ENCODE results near the gene UVRAG.

The UVRAG gene

GRCh38 chr11:75939992-75940391 is 125.0 kb downstream of the UVRAG start:
- Histone ChIP-seq H3K4me3 (ENCODE audit: low read depth, low read length) (no peak overlapping the region), H3K9me3 (ENCODE audit: control insufficient read depth, insufficient read depth, low read depth, low read length) (no peaks in the 10 kb centered on the region), H3K27ac (ENCODE audit: extremely low read depth, low read depth, low read length) (no peak overlapping the region), H3K4me1 (ENCODE audit: control insufficient read depth, insufficient read depth, low read length) (no peaks in the 10 kb centered on the region), H3K36me3 (ENCODE audit: control insufficient read depth in 2 of 2, insufficient read depth in 1 of 2, low read length in 2 of 2) (no peaks in the 10 kb centered on the region)
- ChIA-PET POLR2A (no interaction called here), CTCF (no interaction called here)
- TF ChIP-seq ZNF843 (tag by site-specific recombination; IDR thresholded peaks at IDR 0.05), result no peak
- TF ChIP-seq ZNF416 (tag by site-specific recombination; IDR thresholded peaks at IDR 0.05), result no peak
- no peak for TF ChIP-seq REST (tag by site-specific recombination; IDR thresholded peaks at IDR 0.05)
- TF ChIP-seq ELK4 (IDR thresholded peaks at IDR 0.05; ENCODE audit: borderline replicate concordance, low read depth, low read length), result no peak
- TF ChIP-seq GLIS1 (tag by site-specific recombination; IDR thresholded peaks at IDR 0.05), result no peak
- no peak for TF ChIP-seq ZNF449 (tag by site-specific recombination; IDR thresholded peaks at IDR 0.05)
- no peak for TF ChIP-seq ZNF777 (tag by site-specific recombination; IDR thresholded peaks at IDR 0.05; ENCODE audit: borderline replicate concordance)
- no peak for TF ChIP-seq ZNF610 (tag by site-specific recombination; IDR thresholded peaks at IDR 0.05; ENCODE audit: borderline replicate concordance)
- TF ChIP-seq ZNF175 (tag by site-specific recombination; IDR thresholded peaks at IDR 0.05), result no peak
- no peak for TF ChIP-seq MZF1 (tag by site-specific recombination; IDR thresholded peaks at IDR 0.05; ENCODE audit: borderline replicate concordance)
- TF ChIP-seq ZNF362 (tag by site-specific recombination; IDR thresholded peaks at IDR 0.05), result no peak
- no peak for TF ChIP-seq ZNF785 (tag by site-specific recombination; IDR thresholded peaks at IDR 0.05)
- TF ChIP-seq ZNF223 (tag by site-specific recombination; IDR thresholded peaks at IDR 0.05), result no peak
- TF ChIP-seq EGR2 (tag by site-specific recombination; IDR thresholded peaks at IDR 0.05; ENCODE audit: low read depth), result no peak
- no peak for TF ChIP-seq SALL2 (tag by site-specific recombination; IDR thresholded peaks at IDR 0.05; ENCODE audit: borderline replicate concordance)
- TF ChIP-seq ZNF548 (tag by site-specific recombination; IDR thresholded peaks at IDR 0.05), result no peak
- no peak for TF ChIP-seq ZNF266 (tag by site-specific recombination; IDR thresholded peaks at IDR 0.05; ENCODE audit: low read depth)
- no peak for TF ChIP-seq BCL11A (tag by site-specific recombination; IDR thresholded peaks at IDR 0.05; ENCODE audit: low read depth)
- no peak for TF ChIP-seq ZNF571 (tag by site-specific recombination; IDR thresholded peaks at IDR 0.05)

GRCh38 chr11:75940911-75941310 is 125.9 kb downstream of the UVRAG start:
- no peaks in the 10 kb centered on the region for H3K36me3 ChIP-seq (ENCODE audit: control insufficient read depth in 2 of 2, insufficient read depth in 1 of 2, low read length in 2 of 2)
- H3K4me1 ChIP-seq (ENCODE audit: control insufficient read depth, insufficient read depth, low read length), result no peaks in the 10 kb centered on the region
- H3K9me3 ChIP-seq (ENCODE audit: control insufficient read depth, insufficient read depth, low read depth, low read length), result no peaks in the 10 kb centered on the region
- ChIA-PET CTCF (no interaction called here), POLR2A (no interaction called here)
- H3K27ac ChIP-seq (ENCODE audit: extremely low read depth, low read depth, low read length), result no peak overlapping the region
- no peak overlapping the region for H3K4me3 ChIP-seq (ENCODE audit: low read depth, low read length)
- no peak for TF ChIP-seq ZNF239 (tag by site-specific recombination; IDR thresholded peaks at IDR 0.05)
- TF ChIP-seq ZSCAN4 (tag by site-specific recombination; IDR thresholded peaks at IDR 0.05), result no peak
- TF ChIP-seq ZNF148 (tag by site-specific recombination; IDR thresholded peaks at IDR 0.05; ENCODE audit: borderline replicate concordance), result no peak
- TF ChIP-seq ZEB2 (tag by site-specific recombination; IDR thresholded peaks at IDR 0.05), result no peak
- no peak for TF ChIP-seq ZNF629 (tag by site-specific recombination; IDR thresholded peaks at IDR 0.05)

Data from HEK293 (cell line).